ENCODE data around the gene ETFA.

DNA sequence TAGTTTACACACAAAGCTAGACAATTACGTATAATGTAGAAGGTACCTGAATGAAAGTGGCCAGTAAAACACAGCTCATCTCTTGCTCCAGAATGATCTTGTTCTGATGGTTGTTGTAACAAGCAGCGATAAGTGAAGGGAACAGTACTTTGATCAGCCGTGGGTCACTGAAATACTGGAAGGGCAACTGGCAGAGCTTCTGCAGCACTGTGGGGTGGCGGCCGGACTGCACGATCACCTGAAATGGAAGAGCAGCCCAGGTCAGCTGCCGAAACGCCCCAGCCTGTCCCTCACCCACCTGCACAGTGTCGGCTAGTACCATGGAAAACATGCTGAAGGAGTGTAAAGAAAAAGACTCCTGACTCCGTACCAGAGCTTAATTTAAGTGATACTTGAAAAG lies 42.6 kb upstream of the ETFA start:
- TF ChIP-seq, protein P1, sequence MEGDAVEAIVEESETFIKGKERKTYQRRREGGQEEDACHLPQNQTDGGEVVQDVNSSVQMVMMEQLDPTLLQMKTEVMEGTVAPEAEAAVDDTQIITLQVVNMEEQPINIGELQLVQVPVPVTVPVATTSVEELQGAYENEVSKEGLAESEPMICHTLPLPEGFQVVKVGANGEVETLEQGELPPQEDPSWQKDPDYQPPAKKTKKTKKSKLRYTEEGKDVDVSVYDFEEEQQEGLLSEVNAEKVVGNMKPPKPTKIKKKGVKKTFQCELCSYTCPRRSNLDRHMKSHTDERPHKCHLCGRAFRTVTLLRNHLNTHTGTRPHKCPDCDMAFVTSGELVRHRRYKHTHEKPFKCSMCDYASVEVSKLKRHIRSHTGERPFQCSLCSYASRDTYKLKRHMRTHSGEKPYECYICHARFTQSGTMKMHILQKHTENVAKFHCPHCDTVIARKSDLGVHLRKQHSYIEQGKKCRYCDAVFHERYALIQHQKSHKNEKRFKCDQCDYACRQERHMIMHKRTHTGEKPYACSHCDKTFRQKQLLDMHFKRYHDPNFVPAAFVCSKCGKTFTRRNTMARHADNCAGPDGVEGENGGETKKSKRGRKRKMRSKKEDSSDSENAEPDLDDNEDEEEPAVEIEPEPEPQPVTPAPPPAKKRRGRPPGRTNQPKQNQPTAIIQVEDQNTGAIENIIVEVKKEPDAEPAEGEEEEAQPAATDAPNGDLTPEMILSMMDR (IDR thresholded peaks at IDR 0.05): no peak
- TF ChIP-seq POLR2A (IDR thresholded peaks at IDR 0.05): no peak

Measured in thyroid gland (tissue), 4 donors.